MCF 10A (cell line): Measurements from ENCODE around the gene SPRYD4. TPM values are rescaled to one million over a fixed set of nuclear protein-coding genes. Genes with fewer than 3 reads are reported as not detected.
"Not testable (repeated sequence)": the region's sequence is repeated elsewhere in the genome, so short reads cannot be mapped to it uniquely, and the experiment has no call there.

Experiments
- BruUV-seq: library from RNA; stranded (reverse); fragments of 400-500 nt; replicated peaks from 2 replicates; lab custom pipeline; 2021; lab: Mats Ljungman, UMichigan
- CTCF ChIA-PET: fragments of 300-600 bp; sonication (Branson Sonifier 250); formaldehyde crosslinking; extraction: SDS; loops from one replicate; lab custom pipeline; 2021; ENCODE audit warnings: antibody characterized with exemption, inconsistent platforms; lab: Yijun Ruan, JAX
- POLR2A ChIA-PET: fragments of 300-600, 350-650 bp; sonication (Branson Sonifier 250); formaldehyde crosslinking; extraction: SDS; loops from one replicate; lab custom pipeline; 2020; ENCODE audit warnings: antibody characterized with exemption, inconsistent platforms; lab: Yijun Ruan, JAX
- DNase-seq: peaks from one replicate; pipeline ENCODE4 v3.0.0-alpha.2; 2018; ENCODE audit not compliant: unreplicated experiment
- H3K27ac Mint-ChIP-seq: one replicate; pipeline ENCODE4 v1.8.0; 2022; ENCODE audit warnings: mild to moderate bottlenecking, low read depth, mixed read lengths; ENCODE audit not compliant: unreplicated experiment
- H3K27me3 Mint-ChIP-seq: one replicate; pipeline ENCODE4 v1.8.0; 2022; ENCODE audit warnings: mixed read lengths; ENCODE audit not compliant: insufficient read depth, unreplicated experiment
- H3K36me3 Mint-ChIP-seq: one replicate; pipeline ENCODE4 v1.8.0; 2022; ENCODE audit warnings: mild to moderate bottlenecking, moderate library complexity, mixed read lengths; ENCODE audit not compliant: insufficient read depth, unreplicated experiment
- H3K4me1 Mint-ChIP-seq: one replicate; pipeline ENCODE4 v1.8.0; 2022; ENCODE audit warnings: mixed read lengths; ENCODE audit not compliant: insufficient read depth, unreplicated experiment
- H3K4me3 Mint-ChIP-seq: one replicate; pipeline ENCODE4 v1.8.0; 2022; ENCODE audit warnings: mild to moderate bottlenecking, moderate library complexity, mixed read lengths; ENCODE audit not compliant: unreplicated experiment
- H3K9me3 Mint-ChIP-seq: one replicate; pipeline ENCODE4 v1.8.0; 2022; ENCODE audit warnings: mixed read lengths; ENCODE audit not compliant: unreplicated experiment
- CTCF ChIP-seq: fragments of 200-600 bp; IDR thresholded peaks from one replicate; pipeline ENCODE4 v1.8.0; 2022; ENCODE audit warnings: antibody characterized with exemption, mild to moderate bottlenecking; ENCODE audit not compliant: unreplicated experiment
- intact Hi-C: fragments of 100-400 bp; cut with micrococcal nuclease; formaldehyde crosslinking; loops from 2 replicates; pipeline ENCODE4 v1.14.1; 2022
- total RNA-seq: library from RNA; stranded (reverse); gene quantifications from 2 replicates; pipeline ENCODE4 v1.2.3, GENCODE V29; 2022

Gene SPRYD4
- total RNA-seq, 1 experiment from 2014 or later: 3.9 TPM

DNA sequence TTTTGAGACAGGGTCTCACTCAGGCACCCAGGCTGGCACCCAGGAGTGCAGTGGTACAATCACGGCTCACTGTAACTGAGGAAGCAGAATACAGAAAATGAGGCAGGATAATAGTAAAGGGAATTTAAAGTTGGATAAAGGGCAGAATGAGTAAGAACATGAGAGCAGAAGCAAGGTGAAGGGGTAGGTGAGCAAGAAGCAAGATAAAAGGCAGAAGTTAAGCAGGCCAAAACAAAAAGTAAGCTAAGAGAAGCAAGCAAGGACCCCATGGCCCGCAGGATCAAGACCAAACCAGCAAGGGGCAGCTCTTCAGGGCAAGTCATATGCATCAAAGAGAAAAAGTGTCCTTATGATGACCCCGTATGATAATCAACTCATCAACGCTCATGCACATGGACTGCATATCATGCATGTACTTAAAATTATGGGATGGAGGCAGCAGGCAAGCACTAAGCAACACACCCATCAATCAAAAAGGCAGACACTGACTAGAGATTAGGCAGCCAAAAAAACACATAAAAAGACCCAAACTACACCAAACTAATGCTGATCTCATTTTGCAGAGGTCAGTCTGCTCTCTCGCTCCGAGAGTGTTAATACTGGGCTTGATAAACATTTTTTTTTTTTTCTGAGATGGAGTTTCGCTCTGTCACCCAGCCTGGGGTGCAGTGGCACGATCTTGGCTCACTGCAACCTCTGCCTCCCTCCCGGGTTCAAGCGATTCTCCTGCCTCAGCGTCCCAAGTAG lies 30.8 kb upstream of the SPRYD4 start:
- Mint-ChIP-seq H3K27me3 (no peaks in the 10 kb centered on the region), H3K36me3 (peaks cover 6% of the 10 kb centered on the region), H3K4me1 (no peaks in the 10 kb centered on the region), H3K9me3 (no peaks in the 10 kb centered on the region), H3K27ac (no peak overlapping the region), H3K4me3 (no peak overlapping the region)
- BruUV-seq: no TSS peak
- intact Hi-C loops: no loop called here
- ChIA-PET CTCF (interaction anchor here (0.6 to 2.1 kb wide), 3 partner anchors 13 to 171 kb away, joined by 3 to 7 read pairs (median 4); no protein-coding TSS in a partner anchor), POLR2A (interaction anchor here (0.8 kb wide), 1 partner anchor 78 kb away, joined by 4 read pairs; the partner anchor contains the start of gene STAT2)
- no peak for DNase-seq
- no peak for TF ChIP-seq CTCF

GRCh38 chr12:56443208-56443607 lies 25.2 kb upstream of the SPRYD4 start:
- H3K27ac Mint-ChIP-seq, BruUV-seq, intact Hi-C loops, POLR2A ChIA-PET, H3K4me3 Mint-ChIP-seq, H3K9me3 Mint-ChIP-seq, H3K36me3 Mint-ChIP-seq, H3K27me3 Mint-ChIP-seq, CTCF ChIA-PET, H3K4me1 Mint-ChIP-seq, DNase-seq: not testable (repeated sequence)

DNA sequence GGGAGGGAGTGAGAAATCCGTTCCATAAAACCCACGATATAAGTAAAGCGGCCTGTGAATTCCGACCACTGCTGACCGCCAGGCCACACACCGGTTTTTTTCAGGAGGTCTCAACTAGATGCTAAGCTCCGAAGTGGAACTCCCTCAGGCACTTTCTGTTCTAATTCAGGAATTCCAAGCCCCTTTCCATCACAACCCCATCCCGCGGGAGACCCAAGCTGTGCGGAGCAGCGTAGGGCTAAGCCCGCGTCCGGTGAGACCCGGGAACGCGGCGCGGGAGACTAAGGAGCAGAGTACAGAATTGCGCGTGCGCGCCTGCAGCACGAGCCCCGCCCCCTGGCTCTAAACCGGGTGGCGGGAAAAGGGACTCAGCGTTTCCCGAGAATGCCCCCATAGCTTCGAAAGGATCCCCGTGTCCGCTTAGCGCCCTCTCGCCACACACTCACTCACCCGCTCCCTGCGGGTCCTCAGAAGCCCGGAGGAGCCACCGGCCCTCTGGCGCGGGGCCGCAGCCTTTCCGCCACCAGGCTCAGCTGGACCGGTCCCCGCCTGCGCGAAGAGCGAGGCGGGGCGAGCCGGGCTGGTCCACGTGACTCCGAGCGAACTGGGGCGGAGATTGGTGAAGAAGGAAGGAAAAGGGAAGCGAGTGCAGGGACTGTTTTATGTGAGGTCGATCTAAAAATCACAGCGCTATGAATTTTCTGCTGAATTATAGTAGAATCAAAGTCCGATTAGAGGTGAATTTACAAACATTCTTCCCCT lies 19.3 kb upstream of the SPRYD4 start, which contains the start of gene TIMELESS:
Gene TIMELESS, minus strand, starts transcription at position 567 of the 762 bp plus-strand sequence. CDS start 15,256 bp downstream, outside the sequence.
- ChIA-PET POLR2A (interaction anchor here (0.6 to 4.4 kb wide), 23 partner anchors 10 to 720 kb away, joined by 3 to 63 read pairs (median 5); partner anchors contain the start of genes CNPY2, COQ10A, CS and PAN2), CTCF (interaction anchor here (0.6 to 3.2 kb wide), 5 partner anchors 15 to 228 kb away, joined by 3 to 20 read pairs (median 4); partner anchors contain the start of gene RNF41)
- Mint-ChIP-seq H3K27me3 (no peaks in the 10 kb centered on the region), H3K27ac (peak within 1 kb of the TSS; percentile 90), H3K4me1 (peaks cover 8% of the 10 kb centered on the region), H3K4me3 (peak within 1 kb of the TSS; percentile 76), H3K9me3 (peaks cover 5% of the 10 kb centered on the region), H3K36me3 (no peaks in the 10 kb centered on the region)
- no peak for TF ChIP-seq CTCF
- intact Hi-C loops: no loop called here
- DNase-seq: peak; percentile 90
- no TSS peak for BruUV-seq

DNA sequence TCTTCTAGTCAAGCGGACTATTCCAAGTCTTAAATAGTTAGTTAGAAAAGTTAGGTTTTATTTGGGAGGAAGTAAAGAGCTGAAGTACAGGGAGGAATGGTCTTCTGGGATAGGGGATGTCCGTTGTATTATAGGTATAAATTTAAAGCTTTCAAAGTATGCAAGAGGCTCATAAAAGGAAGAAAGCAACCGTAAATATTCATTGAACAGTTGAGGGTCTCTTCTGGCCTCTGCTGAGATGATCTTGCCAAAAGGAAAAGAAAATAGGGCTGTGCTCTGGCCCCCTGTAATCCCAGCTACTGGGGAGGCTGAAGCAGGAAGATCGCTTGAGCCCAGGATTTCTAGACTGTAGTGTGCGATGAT lies 18.8 kb upstream of the SPRYD4 start:
- Mint-ChIP-seq H3K9me3 (no peaks in the 10 kb centered on the region), H3K27ac (peak overlapping the region; percentile 90), H3K4me1 (peaks cover 8% of the 10 kb centered on the region), H3K27me3 (no peaks in the 10 kb centered on the region), H3K36me3 (no peaks in the 10 kb centered on the region), H3K4me3 (peak overlapping the region; percentile 76)
- TSS peak; percentile 86 for BruUV-seq
- ChIA-PET CTCF (interaction anchor here (0.6 to 3.2 kb wide), 4 partner anchors 14 to 228 kb away, joined by 3 to 20 read pairs (median 4); partner anchors contain the start of gene RNF41), POLR2A (interaction anchor here (0.6 to 4.4 kb wide), 22 partner anchors 9 to 720 kb away, joined by 3 to 63 read pairs (median 5); partner anchors contain the start of genes CNPY2, COQ10A, CS and PAN2)
- intact Hi-C loops: no loop called here
- TF ChIP-seq CTCF: no peak
- DNase-seq: no peak
